Right cardiac atrium (tissue), 5 donors: Measurements from ENCODE around the gene INTS7. TPM values are rescaled to one million over a fixed set of nuclear protein-coding genes. Genes with fewer than 3 reads are reported as not detected.
A peak's percentile ranks its signal among the peaks of the same experiment; 100 is the strongest.

Source experiments
- ATAC-seq, 2 donors: fragments of 200-7000 bp; cut with Tn5 transposase; one replicate each; pipeline versions ENCODE4 v1.8.0 to v1.9.1; 2020; ENCODE audit warnings: moderate library complexity in 2 of 2, mild to moderate bottlenecking in 1 of 2
- DNase-seq, 3 donors: peaks; one replicate each; pipeline ENCODE4 v3.0.0-alpha.2; 2020
- H3K27ac ChIP-seq: one replicate; pipeline ENCODE4 v1.5.1; 2013; ENCODE audit warnings: mild to moderate bottlenecking, low read length, control low read depth, moderate library complexity
- H3K27me3 ChIP-seq: one replicate; pipeline ENCODE4 v1.6.1; 2013; ENCODE audit not compliant: control insufficient read depth, insufficient read depth
- H3K4me1 ChIP-seq: one replicate; pipeline ENCODE4 v1.6.1; 2013; ENCODE audit warnings: low read length; ENCODE audit not compliant: control insufficient read depth, insufficient read depth
- H3K4me3 ChIP-seq: one replicate; pipeline ENCODE4 v1.5.1; 2013; ENCODE audit warnings: low read length, control low read depth
- H3K9me3 ChIP-seq: one replicate; pipeline ENCODE4 v1.6.1; 2013; ENCODE audit warnings: low read length; ENCODE audit not compliant: control insufficient read depth
- WGBS: extraction: QIAGEN DNeasy Blood & Tissue Kit; methylation state at CpG from one replicate; pipeline ENCODE4 v1.1.7; 2013; 5-methylcytosine and 5-hydroxymethylcytosine counted together
- intact Hi-C, 4 donors: fragments of 100-400 bp; cut with DNase I; formaldehyde crosslinking; loops; one replicate each; pipeline versions ENCODE4 v1.11.0 to v1.14.0; 2022 to 2023
- long read RNA-seq, 4 donors: library from polyadenylated mRNA; unstranded; transcript quantifications; one replicate each; pipeline ENCODE4 v2.0.0, GENCODE V29; 2020 to 2021
- polyA plus RNA-seq: library from polyadenylated mRNA; stranded (reverse); fragments of 200-250 nt; gene quantifications from one replicate; pipeline ENCODE4 v1.2.3, GENCODE V29; 2013
- total RNA-seq, 4 donors: library from RNA; stranded (reverse); fragmentation: NEBNext Ultra II Directional; extraction: Animal tissue kit (Norgen Biotek cat#: 25700); gene quantifications; one replicate each; pipeline ENCODE4 v1.2.1, GENCODE V29; 2021
- donor health status: healthy with polysubstance abuse.
- donor health status: DM: no; HTN: yes; CAD: no.
- donor health status: DM: no; HTN: no; CAD: no.
- donor health status: DM: no; HTN: yes; CAD: no; lungs with severe emphysema.
- donor health status: DM: yes; HTN: yes; CAD: no.

Gene INTS7
- total RNA-seq: 10 to 100 TPM in 1 of 4 donors, 1 to 10 TPM in 3; 7.0 to 12.2 (median 8.2) TPM
- 3.6 TPM for polyA plus RNA-seq
- long read RNA-seq, donor 1, full-length matches to known transcripts: 10 of 11 reads
- long read RNA-seq, donor 1, partial matches to known transcripts: 0 of 11 reads
- long read RNA-seq, donor 1, other reads (novel, unspliced or antisense): 1 of 11 reads
- long read RNA-seq, donor 2, full-length matches to known transcripts: 6 of 10 reads
- long read RNA-seq, donor 2, partial matches to known transcripts: 2 of 10 reads
- long read RNA-seq, donor 2, other reads (novel, unspliced or antisense): 2 of 10 reads
- long read RNA-seq, donor 3, full-length matches to known transcripts: 19 of 27 reads
- long read RNA-seq, donor 3, partial matches to known transcripts: 4 of 27 reads
- long read RNA-seq, donor 3, other reads (novel, unspliced or antisense): 4 of 27 reads
- long read RNA-seq, donor 4, full-length matches to known transcripts: 5 of 8 reads
- long read RNA-seq, donor 4, partial matches to known transcripts: 1 of 8 reads
- long read RNA-seq, donor 4, other reads (novel, unspliced or antisense): 2 of 8 reads

- Histone ChIP-seq H3K27ac (peak within 1 kb of the TSS; percentile 98), H3K4me3 (peak within 1 kb of the TSS; percentile 74), H3K9me3 (no peaks in the 10 kb centered on the region), H3K27me3 (no peaks in the 10 kb centered on the region), H3K4me1 (no peaks in the 10 kb centered on the region)
- intact Hi-C loops: no loop called here
- peak; percentile 99 for DNase-seq
- WGBS: under 1% methylated on average over 53 of the region's 53 CpGs
- ATAC-seq: peak; percentile 98 to 99
Measured at GRCh38 chr1:212035123-212035834, at the start of gene INTS7, which contains the start of gene DTL. TSS of gene INTS7 (minus strand) at chr1:212035557. CDS start at chr1:212035437, 120 bp downstream. TSS of gene DTL (plus strand) at chr1:212035748. CDS start at chr1:212035891, 143 bp downstream.

GRCh38 chr1:212082765-212083406 is 47.5 kb upstream of the INTS7 start:
- H3K27me3 ChIP-seq: no peaks in the 10 kb centered on the region
- H3K9me3 ChIP-seq: no peaks in the 10 kb centered on the region
- no peak overlapping the region for H3K4me3 ChIP-seq
- DNase-seq (no peak), ATAC-seq (no peak)
- peaks cover 5% of the 10 kb centered on the region for H3K4me1 ChIP-seq
- intact Hi-C loops: no loop called here
- H3K27ac ChIP-seq: no peak overlapping the region
- WGBS: 97% methylated on average over 2 of the region's 2 CpGs

GRCh38 chr1:212078826-212079225 is 43.5 kb upstream of the INTS7 start:
- no peak overlapping the region for H3K27ac ChIP-seq
- 67% methylated on average over 2 of the region's 2 CpGs for WGBS
- no peaks in the 10 kb centered on the region for H3K27me3 ChIP-seq
- H3K4me1 ChIP-seq: no peaks in the 10 kb centered on the region
- ATAC-seq: no peak
- no peak for DNase-seq
- no peak overlapping the region for H3K4me3 ChIP-seq
- H3K9me3 ChIP-seq: no peaks in the 10 kb centered on the region
- intact Hi-C loops: loop anchor here (5.0 to 10.0 kb wide), 5 partner anchors 86 to 236 kb away; partner anchors contain the start of gene PPP2R5A (in 2 of the 4)

GRCh38 chr1:212077028-212077427 is 41.7 kb upstream of the INTS7 start:
- Histone ChIP-seq H3K9me3 (no peaks in the 10 kb centered on the region), H3K27me3 (no peaks in the 10 kb centered on the region), H3K4me1 (no peaks in the 10 kb centered on the region), H3K27ac (no peak overlapping the region), H3K4me3 (no peak overlapping the region)
- WGBS: 65% methylated on average over 2 of the region's 2 CpGs
- ATAC-seq (no peak), DNase-seq (no peak)
- intact Hi-C loops: loop anchor here (5.0 to 10.0 kb wide), 5 partner anchors 88 to 238 kb away; partner anchors contain the start of gene PPP2R5A (in 2 of the 4)

GRCh38 chr1:212074856-212075255 is 39.5 kb upstream of the INTS7 start:
- ATAC-seq (peak; percentile 74 to 76), DNase-seq (no peak)
- Histone ChIP-seq H3K9me3 (no peaks in the 10 kb centered on the region), H3K4me3 (no peak overlapping the region), H3K27me3 (no peaks in the 10 kb centered on the region), H3K4me1 (no peaks in the 10 kb centered on the region), H3K27ac (no peak overlapping the region)
- WGBS: 28% methylated on average over 3 of the region's 3 CpGs
- intact Hi-C loops: loop anchor here (5.0 to 10.0 kb wide), 7 partner anchors 90 to 382 kb away; partner anchors contain the start of gene PPP2R5A (in 3 of the 4)

- H3K27ac ChIP-seq: no peak overlapping the region
- 56% methylated on average over 3 of the region's 3 CpGs for WGBS
- intact Hi-C loops: loop anchor here in 3 of 4 donors (5.0 to 10.0 kb wide), 7 partner anchors 90 to 383 kb away; partner anchors contain the start of gene PPP2R5A (in 2 of the 3)
- H3K9me3 ChIP-seq: no peaks in the 10 kb centered on the region
- no peaks in the 10 kb centered on the region for H3K27me3 ChIP-seq
- no peaks in the 10 kb centered on the region for H3K4me1 ChIP-seq
- DNase-seq (no peak), ATAC-seq (peak; percentile 94)
- H3K4me3 ChIP-seq: no peak overlapping the region
Measured at GRCh38 chr1:212074313-212074712, 39.0 kb upstream of the INTS7 start.

GRCh38 chr1:212073490-212073889 is 38.1 kb upstream of the INTS7 start:
- DNase-seq (no peak), ATAC-seq (no peak)
- H3K4me1 ChIP-seq: no peaks in the 10 kb centered on the region
- H3K4me3 ChIP-seq: no peak overlapping the region
- H3K27me3 ChIP-seq: no peaks in the 10 kb centered on the region
- intact Hi-C loops: loop anchor here in 3 of 4 donors (5.0 to 10.0 kb wide), 7 partner anchors 91 to 384 kb away; partner anchors contain the start of gene PPP2R5A (in 2 of the 3)
- H3K27ac ChIP-seq: no peak overlapping the region
- WGBS: 97% methylated on average over 1 of the region's 1 CpG
- no peaks in the 10 kb centered on the region for H3K9me3 ChIP-seq

GRCh38 chr1:212072047-212072446 is 36.7 kb upstream of the INTS7 start:
- WGBS: 76% methylated on average over 1 of the region's 1 CpG
- intact Hi-C loops: loop anchor here in 3 of 4 donors (5.0 to 10.0 kb wide), 7 partner anchors 93 to 385 kb away; partner anchors contain the start of gene PPP2R5A (in 2 of the 3)

GRCh38 chr1:212070720-212071302 is 35.5 kb upstream of the INTS7 start:
- Histone ChIP-seq H3K27me3 (no peaks in the 10 kb centered on the region), H3K4me1 (no peaks in the 10 kb centered on the region), H3K27ac (no peak overlapping the region), H3K9me3 (no peaks in the 10 kb centered on the region), H3K4me3 (no peak overlapping the region)
- ATAC-seq (peak; percentile 68), DNase-seq (no peak)
- intact Hi-C loops: loop anchor here (2.0 to 10.0 kb wide), 9 partner anchors 94 to 386 kb away; partner anchors contain the start of gene PPP2R5A (in 2 of the 4)

More at GRCh38 chr1:212072047-212072446, 36.7 kb upstream of the INTS7 start:
- no peak for ATAC-seq
- H3K4me3 ChIP-seq: no peak overlapping the region
- no peaks in the 10 kb centered on the region for H3K9me3 ChIP-seq
- no peaks in the 10 kb centered on the region for H3K27me3 ChIP-seq
- H3K4me1 ChIP-seq: no peaks in the 10 kb centered on the region
- H3K27ac ChIP-seq: no peak overlapping the region
- DNase-seq: no peak

- intact Hi-C loops: loop anchor here in 1 of 4 donors (5.0 kb wide), 1 partner anchor 300 kb away; no protein-coding TSS in a partner anchor
- no peak for DNase-seq
Measured at GRCh38 chr1:212067787-212068186, 32.4 kb upstream of the INTS7 start.

More at GRCh38 chr1:212067787-212068186, 32.4 kb upstream of the INTS7 start:
- ATAC-seq: peak in 1 of 2 donors; percentile 23
- Histone ChIP-seq H3K4me1 (no peaks in the 10 kb centered on the region), H3K27ac (no peak overlapping the region), H3K4me3 (no peak overlapping the region), H3K27me3 (no peaks in the 10 kb centered on the region), H3K9me3 (no peaks in the 10 kb centered on the region)
- WGBS: 70% methylated on average over 3 of the region's 3 CpGs
